NCI-H2107 (cell line): ENCODE measurements around the gene GAMT.

Experiments used
- DNase-seq: peaks from one replicate; lab custom pipeline; 2025; lab: John Stamatoyannopoulos, UW

Gene GAMT

GRCh38 chr19:1364070-1364704, 37.2 kb downstream of the GAMT start:
- no peak for DNase-seq

GRCh38 chr19:1363599-1363998, 37.7 kb downstream of the GAMT start:
- DNase-seq = no peak

- no peak for DNase-seq
Observed at GRCh38 chr19:1362387-1363257, 38.7 kb downstream of the GAMT start.

GRCh38 chr19:1361601-1362386, 39.5 kb downstream of the GAMT start:
- DNase-seq = no peak

GRCh38 chr19:1360818-1361461, 40.4 kb downstream of the GAMT start:
- DNase-seq = no peak

GRCh38 chr19:1360126-1360817, 41.1 kb downstream of the GAMT start:
- no peak for DNase-seq

- DNase-seq = no peak
Observed at GRCh38 chr19:1357531-1358109, 43.7 kb downstream of the GAMT start.

- no peak for DNase-seq
Observed at GRCh38 chr19:1356508-1356865, 44.9 kb downstream of the GAMT start.

GRCh38 chr19:1355568-1356507, 45.5 kb downstream of the GAMT start:
- no peak for DNase-seq

- no peak for DNase-seq
Observed at GRCh38 chr19:1354970-1355567, 46.3 kb downstream of the GAMT start.

GRCh38 chr19:1353144-1353543, 48.2 kb downstream of the GAMT start:
- DNase-seq = no peak

- DNase-seq = no peak
Observed at GRCh38 chr19:1351381-1351851, 49.9 kb downstream of the GAMT start.

GRCh38 chr19:1350867-1351266, 50.5 kb downstream of the GAMT start:
- no peak for DNase-seq

GRCh38 chr19:1349211-1349610, 52.1 kb downstream of the GAMT start:
- no peak for DNase-seq
